Right lobe of liver (tissue), 4 donors: ENCODE data around the gene ATXN10.

Experiments used
- CTCF ChIP-seq, 4 donors: fragments of 200-600 bp in 3 of 4; fragments of 450-650 bp in 1 of 4; IDR thresholded peaks; one replicate each; pipeline versions ENCODE4 v1.5.1 to v1.8.0; 2016 to 2022; ENCODE audit warnings: antibody characterized with exemption in 4 of 4, mild to moderate bottlenecking in 2 of 4
- POLR2A ChIP-seq: fragments of 450-650 bp; IDR thresholded peaks from one replicate; pipeline ENCODE4 v1.6.1; 2017; ENCODE audit warnings: antibody characterized with exemption, mild to moderate bottlenecking
- donor health status: DM: no; HTN: no; CAD: no.
- donor health status: DM: no; HTN: no; CAD: no.
- donor health status: DM: no; HTN: yes; CAD: no.

DNA sequence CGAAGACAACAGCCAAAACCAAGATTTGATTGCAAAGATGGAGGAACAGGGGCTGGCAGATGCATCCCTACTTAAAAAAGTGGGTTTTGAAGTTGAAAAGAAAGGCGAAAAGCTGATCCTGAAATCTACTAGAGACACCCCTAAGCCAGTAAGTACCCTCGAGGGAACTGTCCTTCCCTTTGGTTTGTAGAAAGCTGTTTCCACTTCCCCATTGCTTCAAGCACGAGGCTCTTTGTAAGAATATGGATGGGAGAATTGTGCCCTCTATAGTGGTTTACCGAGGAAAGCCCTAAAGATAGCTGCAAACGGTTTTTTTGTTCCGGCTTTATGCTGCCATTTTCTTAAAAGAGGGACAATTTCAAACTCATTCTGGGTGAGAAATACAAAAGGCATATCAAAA, 171.4 kb downstream of the ATXN10 start:
- TF ChIP-seq CTCF (IDR thresholded peaks at IDR 0.05) (no peak), POLR2A (no peak)
